CD4-positive, alpha-beta T cell treated with Interleukin-15 for 1 hour (primary cell): ENCODE measurements around the gene CATSPER4.
A peak's percentile ranks its signal among the peaks of the same experiment; 100 is the strongest.
"Not testable (repeated sequence)": the region's sequence is repeated elsewhere in the genome, so short reads cannot be mapped to it uniquely, and the experiment has no call there.

Experiments
- DNase-seq: peaks from one replicate; pipeline ENCODE4 v3.0.0-alpha.2; 2020

CATSPER4 gene

DNA sequence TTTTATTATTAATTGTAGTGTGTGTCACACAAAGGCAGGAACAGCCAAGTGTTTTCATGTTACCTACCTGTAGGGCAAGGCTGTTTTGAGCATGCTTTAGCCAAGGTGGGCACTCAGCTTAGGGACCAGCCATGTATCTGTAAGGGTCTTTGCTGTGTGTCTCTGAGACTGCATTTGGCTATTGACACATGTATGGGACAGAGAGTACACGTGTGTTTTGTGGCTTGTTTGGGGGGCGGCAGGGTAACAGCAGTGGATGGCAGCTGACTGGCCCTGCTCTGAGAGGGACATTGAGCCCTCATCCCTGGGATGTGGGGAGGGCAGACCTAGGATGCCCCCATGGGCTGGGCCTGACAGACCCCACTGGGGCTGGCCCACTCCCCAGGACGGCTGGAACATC lies 6.9 kb downstream of the CATSPER4 start:
- DNase-seq: no peak

DNA sequence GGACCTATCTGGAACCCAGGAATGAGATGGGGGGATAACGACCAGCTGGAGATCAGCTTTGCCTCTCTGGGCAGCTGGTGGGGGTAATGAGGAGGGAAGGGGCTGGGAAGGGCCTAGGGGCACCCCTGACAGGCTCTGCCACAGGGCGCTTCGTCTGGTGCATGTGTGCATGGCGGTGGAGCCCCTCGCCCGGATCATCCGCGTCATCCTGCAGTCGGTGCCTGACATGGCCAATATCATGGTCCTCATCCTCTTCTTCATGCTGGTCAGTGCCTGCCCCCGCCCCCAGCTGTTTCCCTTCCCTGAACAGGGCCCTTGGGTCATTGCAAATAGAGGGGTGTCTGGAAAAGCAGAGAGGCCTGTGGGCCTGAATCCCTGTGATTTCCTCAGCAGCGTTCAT lies 7.4 kb downstream of the CATSPER4 start:
- DNase-seq: no peak

GRCh38 chr1:26200413-26200812 lies 10.0 kb downstream of the CATSPER4 start:
- DNase-seq: no peak

DNA sequence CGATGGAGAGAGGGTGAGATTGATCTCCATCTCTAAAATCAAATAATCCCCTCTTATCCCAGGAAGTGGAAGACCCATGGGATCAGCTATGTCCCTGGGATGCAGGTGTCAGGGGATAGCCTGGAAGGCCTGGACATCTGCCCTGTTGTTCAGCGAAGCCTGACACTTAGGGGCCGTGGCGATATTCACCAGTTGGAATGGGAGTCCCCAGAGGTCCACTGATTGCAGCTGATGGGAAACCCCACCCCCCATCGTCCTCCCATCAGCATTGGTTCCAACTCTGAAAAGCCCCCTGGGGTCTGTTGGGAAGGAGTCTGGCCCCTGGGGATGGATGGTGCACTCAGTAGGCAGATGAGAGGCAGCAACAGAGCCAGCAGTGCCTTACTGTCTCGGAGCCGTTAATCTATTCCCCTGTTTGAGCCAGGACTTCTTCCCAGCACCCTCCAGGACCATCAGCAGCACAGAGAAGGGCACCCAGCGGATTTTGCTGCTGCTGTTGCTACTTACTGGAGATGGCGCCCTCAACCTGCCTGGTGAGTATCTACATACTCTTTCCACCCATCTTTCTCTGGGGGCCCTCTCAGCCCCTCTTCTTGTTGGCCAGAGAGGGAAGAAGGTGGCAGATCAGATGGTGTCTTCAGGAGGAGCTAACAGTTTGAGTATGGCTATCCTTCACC lies 13.4 kb downstream of the CATSPER4 start:
- no peak for DNase-seq

- DNase-seq: no peak
Observed at GRCh38 chr1:26210147-26210870, 19.9 kb downstream of the CATSPER4 start.

DNA sequence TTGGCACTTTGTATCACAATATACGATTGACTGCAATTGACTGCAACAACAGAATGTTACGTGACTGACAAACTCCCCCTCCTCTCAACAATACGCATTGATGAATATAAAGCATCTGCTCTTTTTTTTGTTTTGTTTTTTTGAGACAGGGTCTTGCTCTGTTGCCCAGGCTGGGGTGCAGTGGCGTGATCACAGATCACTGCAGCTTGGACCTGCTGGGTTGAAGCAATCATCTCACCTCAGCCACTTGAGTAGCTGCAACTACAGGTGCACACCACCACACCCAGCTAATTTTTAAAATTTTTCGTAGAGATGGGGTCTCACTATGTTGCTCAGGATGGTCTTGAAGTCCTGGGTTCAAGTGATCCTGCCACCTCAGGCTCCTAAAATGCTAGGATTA lies 22.3 kb downstream of the CATSPER4 start:
- DNase-seq: no peak

- no peak for DNase-seq
Observed at GRCh38 chr1:26213335-26213905, 23.0 kb downstream of the CATSPER4 start.

- DNase-seq: no peak
Observed at GRCh38 chr1:26215246-26215645, 24.8 kb downstream of the CATSPER4 start.

- DNase-seq: no peak
Observed at GRCh38 chr1:26218906-26219494, 28.6 kb downstream of the CATSPER4 start.

- DNase-seq: no peak
Observed at GRCh38 chr1:26220199-26220912, 30.0 kb downstream of the CATSPER4 start.

- DNase-seq: no peak
Observed at GRCh38 chr1:26221094-26221493, 30.7 kb downstream of the CATSPER4 start.

DNA sequence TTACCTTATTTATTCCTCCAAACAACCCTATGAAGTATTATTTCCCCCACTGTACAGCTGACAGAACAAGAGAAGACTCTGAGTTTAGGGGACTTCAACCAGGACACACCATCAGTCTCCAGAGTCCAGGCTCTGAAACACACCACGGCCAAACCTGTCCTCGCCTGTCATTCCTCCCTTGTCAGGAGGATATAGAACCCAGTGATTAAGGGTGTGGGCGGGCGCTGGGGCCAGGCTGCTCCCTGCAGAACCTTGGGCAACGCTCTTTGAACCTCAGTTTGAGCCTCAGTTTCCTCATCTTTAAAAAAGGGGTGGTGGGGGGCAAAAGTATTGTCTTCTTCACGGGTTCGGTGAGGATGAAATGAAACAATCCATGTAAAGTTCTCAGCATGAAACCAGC lies 34.2 kb downstream of the CATSPER4 start:
- DNase-seq: no peak

GRCh38 chr1:26225033-26225831 lies 34.8 kb downstream of the CATSPER4 start:
- peak; percentile 57 for DNase-seq

GRCh38 chr1:26230682-26231081 lies 40.3 kb downstream of the CATSPER4 start:
- not testable (repeated sequence) for DNase-seq

GRCh38 chr1:26233903-26234643 lies 43.7 kb downstream of the CATSPER4 start, which contains the start of gene CEP85:
Gene CEP85, plus strand, starts transcription at chr1:26234200. Its CDS starts 5,584 bp downstream, at chr1:26239784.
- peak; percentile 97 for DNase-seq

DNA sequence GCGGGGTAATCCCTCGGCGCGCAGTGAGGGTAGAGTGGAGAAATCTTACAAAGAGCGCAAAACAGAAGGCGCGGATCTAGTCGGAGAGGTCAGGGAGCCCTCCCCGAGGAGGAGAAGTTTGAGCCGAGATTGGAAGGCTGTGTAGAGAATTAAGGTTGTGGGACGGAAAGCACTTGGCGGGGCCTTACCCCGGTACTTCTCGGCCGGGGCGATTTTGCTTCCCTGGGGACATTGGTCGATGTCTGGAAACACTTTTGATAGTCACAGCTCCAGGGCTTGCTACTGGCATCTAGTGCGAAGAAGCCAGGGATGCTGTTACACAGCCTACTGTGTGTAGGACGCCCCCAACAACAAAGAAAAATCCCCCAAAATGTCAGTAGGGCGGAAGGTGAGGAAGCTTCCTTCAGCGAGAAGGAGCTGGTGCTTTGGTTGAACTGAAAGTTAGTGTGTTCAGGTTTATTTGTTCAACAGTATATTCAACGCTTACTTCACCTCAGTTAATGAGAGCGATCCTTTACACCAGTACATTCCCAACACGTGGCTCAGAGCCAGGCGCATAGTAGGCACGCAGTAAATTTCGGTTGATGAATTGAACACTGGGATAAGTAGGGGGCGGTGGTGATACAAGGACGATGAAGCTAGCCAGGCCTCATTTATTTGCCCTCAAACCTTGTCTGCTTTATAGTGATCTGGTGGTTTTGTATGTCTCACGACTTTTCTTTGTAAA lies 44.4 kb downstream of the CATSPER4 start:
- DNase-seq: no peak

GRCh38 chr1:26237230-26237966 lies 47.0 kb downstream of the CATSPER4 start:
- no peak for DNase-seq

DNA sequence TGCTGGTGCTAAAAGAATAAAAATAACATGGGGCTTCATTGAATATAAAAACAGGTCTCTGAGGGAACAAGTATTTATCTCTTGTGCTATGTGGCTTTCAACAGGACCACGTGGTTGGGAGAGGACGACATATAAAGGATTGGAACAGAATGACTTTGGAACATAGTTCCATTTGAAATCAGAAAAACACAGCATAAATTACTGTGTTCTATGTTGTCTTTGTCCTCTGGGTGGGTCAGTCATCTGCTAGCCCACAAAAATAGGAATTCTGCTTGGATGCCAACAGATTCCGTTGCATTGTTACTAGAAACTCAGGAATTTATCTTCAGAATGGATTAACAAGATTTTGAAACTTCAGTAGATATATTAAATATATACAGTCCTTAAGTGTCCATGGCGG lies 49.5 kb downstream of the CATSPER4 start:
- DNase-seq: no peak
